ENCODE measurements around the gene ANKRD16.

DNA sequence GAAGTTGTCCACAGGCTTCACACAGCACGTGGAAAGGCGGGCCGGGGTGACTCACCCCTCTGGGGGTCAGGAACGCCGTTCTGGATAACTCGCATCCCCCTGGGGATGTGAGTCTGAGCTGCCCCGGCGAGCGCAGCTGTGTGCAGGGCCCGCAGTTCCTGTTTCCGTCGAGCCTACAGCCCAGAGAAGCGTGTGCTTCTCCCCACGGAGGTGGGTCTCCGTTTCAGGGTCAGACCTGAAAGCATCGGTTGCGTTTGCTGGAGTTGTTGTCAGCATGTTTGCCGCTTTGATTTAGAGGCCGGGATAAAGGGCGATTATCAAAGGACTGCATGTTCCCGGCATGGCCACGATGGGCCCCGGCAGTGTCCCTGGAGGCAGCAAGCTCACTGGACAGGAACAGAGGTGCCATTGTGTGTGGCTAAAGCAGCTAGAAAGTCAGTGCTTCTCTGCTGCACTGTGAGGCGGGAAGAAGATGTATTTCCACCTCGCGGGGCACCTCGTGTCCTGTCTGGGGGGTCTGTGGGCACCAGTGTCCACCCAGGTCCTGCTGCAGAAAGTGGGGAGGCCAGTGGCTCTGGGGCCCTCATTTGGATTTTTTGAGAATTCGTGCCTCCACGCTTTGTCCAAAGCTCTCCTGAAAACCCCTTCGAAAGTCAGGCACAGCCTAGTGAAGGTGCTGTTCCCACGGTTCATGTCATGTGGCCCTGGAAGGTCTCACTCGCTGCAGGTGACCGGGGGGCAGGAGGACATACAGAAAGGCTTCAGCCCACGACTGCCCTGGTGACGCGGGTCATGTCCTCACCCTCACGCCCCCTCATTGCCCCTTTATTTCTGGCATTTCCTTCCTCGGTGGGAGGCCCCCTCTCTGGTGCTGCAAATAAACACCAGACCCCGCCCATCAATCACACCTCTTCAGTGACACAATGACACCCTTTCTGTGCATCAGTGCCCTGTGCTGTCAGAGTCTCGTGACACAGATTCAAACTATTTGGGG is 49.1 kb downstream of the ANKRD16 start:
- TF ChIP-seq, protein P1, sequence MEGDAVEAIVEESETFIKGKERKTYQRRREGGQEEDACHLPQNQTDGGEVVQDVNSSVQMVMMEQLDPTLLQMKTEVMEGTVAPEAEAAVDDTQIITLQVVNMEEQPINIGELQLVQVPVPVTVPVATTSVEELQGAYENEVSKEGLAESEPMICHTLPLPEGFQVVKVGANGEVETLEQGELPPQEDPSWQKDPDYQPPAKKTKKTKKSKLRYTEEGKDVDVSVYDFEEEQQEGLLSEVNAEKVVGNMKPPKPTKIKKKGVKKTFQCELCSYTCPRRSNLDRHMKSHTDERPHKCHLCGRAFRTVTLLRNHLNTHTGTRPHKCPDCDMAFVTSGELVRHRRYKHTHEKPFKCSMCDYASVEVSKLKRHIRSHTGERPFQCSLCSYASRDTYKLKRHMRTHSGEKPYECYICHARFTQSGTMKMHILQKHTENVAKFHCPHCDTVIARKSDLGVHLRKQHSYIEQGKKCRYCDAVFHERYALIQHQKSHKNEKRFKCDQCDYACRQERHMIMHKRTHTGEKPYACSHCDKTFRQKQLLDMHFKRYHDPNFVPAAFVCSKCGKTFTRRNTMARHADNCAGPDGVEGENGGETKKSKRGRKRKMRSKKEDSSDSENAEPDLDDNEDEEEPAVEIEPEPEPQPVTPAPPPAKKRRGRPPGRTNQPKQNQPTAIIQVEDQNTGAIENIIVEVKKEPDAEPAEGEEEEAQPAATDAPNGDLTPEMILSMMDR (IDR thresholded peaks at IDR 0.05), result no peak
- TF ChIP-seq POLR2A (IDR thresholded peaks at IDR 0.05), result no peak
- TF ChIP-seq EP300 (IDR thresholded peaks at IDR 0.05), result no peak
- no peak for TF ChIP-seq POLR2AphosphoS5 (IDR thresholded peaks at IDR 0.05)
